ENCODE measurements around the gene ME2.

GRCh38 chr18:50848061-50848551, 30.8 kb upstream of the ME2 start:
- TF ChIP-seq, protein P1, sequence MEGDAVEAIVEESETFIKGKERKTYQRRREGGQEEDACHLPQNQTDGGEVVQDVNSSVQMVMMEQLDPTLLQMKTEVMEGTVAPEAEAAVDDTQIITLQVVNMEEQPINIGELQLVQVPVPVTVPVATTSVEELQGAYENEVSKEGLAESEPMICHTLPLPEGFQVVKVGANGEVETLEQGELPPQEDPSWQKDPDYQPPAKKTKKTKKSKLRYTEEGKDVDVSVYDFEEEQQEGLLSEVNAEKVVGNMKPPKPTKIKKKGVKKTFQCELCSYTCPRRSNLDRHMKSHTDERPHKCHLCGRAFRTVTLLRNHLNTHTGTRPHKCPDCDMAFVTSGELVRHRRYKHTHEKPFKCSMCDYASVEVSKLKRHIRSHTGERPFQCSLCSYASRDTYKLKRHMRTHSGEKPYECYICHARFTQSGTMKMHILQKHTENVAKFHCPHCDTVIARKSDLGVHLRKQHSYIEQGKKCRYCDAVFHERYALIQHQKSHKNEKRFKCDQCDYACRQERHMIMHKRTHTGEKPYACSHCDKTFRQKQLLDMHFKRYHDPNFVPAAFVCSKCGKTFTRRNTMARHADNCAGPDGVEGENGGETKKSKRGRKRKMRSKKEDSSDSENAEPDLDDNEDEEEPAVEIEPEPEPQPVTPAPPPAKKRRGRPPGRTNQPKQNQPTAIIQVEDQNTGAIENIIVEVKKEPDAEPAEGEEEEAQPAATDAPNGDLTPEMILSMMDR (conservative IDR thresholded peaks at IDR 0.05; ENCODE audit: low read length), result no peak
- no peak for TF ChIP-seq EZH2phosphoT487 (IDR thresholded peaks at IDR 0.05; ENCODE audit: borderline replicate concordance, low read depth, low read length)

Measured in OCI-LY7 (cell line).